Common myeloid progenitor, CD34-positive (primary cell): ENCODE measurements around the gene KCNH2.
A peak's percentile ranks its signal among the peaks of the same experiment; 100 is the strongest.

Source experiments
- CTCF ChIA-PET: fragments of 350-600 bp; sonication (Branson Sonifier 250); formaldehyde crosslinking; loops from one replicate; lab custom pipeline; 2021; ENCODE audit warnings: antibody characterized with exemption; lab: Charles Lee
- POLR2A ChIA-PET: fragments of 350-600 bp; sonication (Branson Sonifier 250); formaldehyde crosslinking; loops from one replicate; lab custom pipeline; 2021; ENCODE audit warnings: antibody characterized with exemption; lab: Charles Lee
- DNase-seq, 3 donors: peaks; one replicate each; pipeline versions ENCODE4 v3.0.0 to v3.0.0-alpha.2; 2013
- H3K27ac ChIP-seq, 2 experiments: 1 replicate in 1 of 2; 2 replicates in 1 of 2; pipeline ENCODE4 v1.7.0; 2013; ENCODE audit warnings: inconsistent platforms in 2 of 2, low read length in 2 of 2, mild to moderate bottlenecking in 2 of 2, low read depth in 1 of 2, moderate library complexity in 1 of 2; ENCODE audit not compliant: severe bottlenecking in 2 of 2, insufficient read depth in 1 of 2, poor library complexity in 1 of 2
- H3K27me3 ChIP-seq, 5 experiments: replicated peaks in 2 of 5; 1 replicate in 3 of 5; 2 replicates in 2 of 5; pipeline versions ENCODE4 v1.6.1 to v1.7.0; 2013; ENCODE audit warnings: low read length in 4 of 5, mild to moderate bottlenecking in 2 of 5, moderate library complexity in 2 of 5, inconsistent platforms in 1 of 5; ENCODE audit not compliant: insufficient read depth in 5 of 5, control insufficient read depth in 4 of 5
- H3K36me3 ChIP-seq, 4 experiments: 1 replicate in 2 of 4; 2 replicates in 2 of 4; pipeline versions ENCODE4 v1.6.1 to v1.7.0; 2013; ENCODE audit warnings: low read length in 3 of 4, control low read depth in 1 of 4, mild to moderate bottlenecking in 1 of 4; ENCODE audit not compliant: control insufficient read depth in 4 of 4, insufficient read depth in 4 of 4
- H3K4me1 ChIP-seq, 4 experiments: 1 replicate in 3 of 4; 2 replicates in 1 of 4; pipeline versions ENCODE4 v1.6.1 to v1.7.1; 2013; ENCODE audit warnings: low read length in 3 of 4, mild to moderate bottlenecking in 3 of 4, control low read depth in 1 of 4, inconsistent platforms in 1 of 4, moderate library complexity in 1 of 4; ENCODE audit not compliant: control insufficient read depth in 4 of 4, insufficient read depth in 4 of 4; ENCODE audit errors: control extremely low read depth in 1 of 4
- H3K4me3 ChIP-seq, 7 experiments: 1 replicate in 4 of 7; 2 replicates in 3 of 7; pipeline versions ENCODE4 v1.5.1 to v1.7.0; 2013; ENCODE audit warnings: mild to moderate bottlenecking in 7 of 7, low read length in 6 of 7, moderate library complexity in 6 of 7, inconsistent platforms in 2 of 7, low read depth in 2 of 7, control low read depth in 1 of 7; ENCODE audit not compliant: insufficient read depth in 4 of 7, control insufficient read depth in 1 of 7; ENCODE audit errors: extremely low read depth in 1 of 7
- H3K9me3 ChIP-seq, 5 experiments: 1 replicate in 4 of 5; 2 replicates in 1 of 5; pipeline versions ENCODE4 v1.6.1 to v1.7.1; 2013; ENCODE audit warnings: low read length in 4 of 5, mild to moderate bottlenecking in 2 of 5, inconsistent platforms in 1 of 5, low read depth in 1 of 5, moderate library complexity in 1 of 5; ENCODE audit not compliant: control insufficient read depth in 4 of 5, insufficient read depth in 2 of 5; ENCODE audit errors: control extremely low read depth in 1 of 5
- WGBS: methylation state at CpG from one replicate; pipeline ENCODE4 v1.1.5; 2013; ENCODE audit not compliant: insufficient coverage; 5-methylcytosine and 5-hydroxymethylcytosine counted together

The KCNH2 gene

GRCh38 chr7:150927157-150927955 lies 50.8 kb downstream of the KCNH2 start:
- peaks cover 0 to 31% (median 21%) of the 10 kb centered on the region in 4 experiments for H3K4me1 ChIP-seq
- H3K9me3 ChIP-seq: no peaks in the 10 kb centered on the region
- CTCF ChIA-PET: interaction anchor here (0.5 to 4.9 kb wide), 3 partner anchors 8 to 163 kb away, joined by 3 to 20 read pairs (median 9); no protein-coding TSS in a partner anchor
- H3K27ac ChIP-seq: no peak overlapping the region
- whole genome bisulfite sequencing: 93% methylated on average over 4 of the region's 6 CpGs
- no peak overlapping the region for H3K4me3 ChIP-seq
- H3K27me3 ChIP-seq: no peaks in the 10 kb centered on the region
- DNase-seq: no peak
- H3K36me3 ChIP-seq: no peaks in the 10 kb centered on the region
- POLR2A ChIA-PET: no interaction called here

GRCh38 chr7:150926066-150926465 lies 52.1 kb downstream of the KCNH2 start:
- Histone ChIP-seq H3K4me1 (peaks cover 0 to 25% (median 16%) of the 10 kb centered on the region in 4 experiments), H3K27ac (no peak overlapping the region), H3K27me3 (peaks cover 0 to 2% (median 0%) of the 10 kb centered on the region in 5 experiments), H3K9me3 (no peaks in the 10 kb centered on the region), H3K4me3 (no peak overlapping the region), H3K36me3 (no peaks in the 10 kb centered on the region)
- POLR2A ChIA-PET: no interaction called here
- DNase-seq: no peak
- CTCF ChIA-PET: interaction anchor here (0.7 to 1.8 kb wide), 4 partner anchors 11 to 28 kb away, joined by 3 to 9 read pairs (median 4); no protein-coding TSS in a partner anchor
- WGBS: 97% methylated on average over 6 of the region's 7 CpGs

GRCh38 chr7:150924369-150924781 lies 53.7 kb downstream of the KCNH2 start:
- 17% methylated on average over 7 of the region's 10 CpGs for WGBS
- peak in 2 of 3 donors; percentile 37 to 51 for DNase-seq
- peaks cover 0 to 6% (median under 1%) of the 10 kb centered on the region in 5 experiments for H3K27me3 ChIP-seq
- POLR2A ChIA-PET: no interaction called here
- CTCF ChIA-PET: interaction anchor here (0.9 to 1.2 kb wide), 3 partner anchors 13 to 61 kb away, joined by 3 to 4 read pairs (median 3); no protein-coding TSS in a partner anchor
- H3K4me3 ChIP-seq: no peak overlapping the region
- H3K27ac ChIP-seq: no peak overlapping the region
- no peaks in the 10 kb centered on the region for H3K9me3 ChIP-seq
- no peaks in the 10 kb centered on the region for H3K36me3 ChIP-seq
- peaks cover 0 to 21% (median 13%) of the 10 kb centered on the region in 4 experiments for H3K4me1 ChIP-seq

GRCh38 chr7:150923802-150924201 lies 54.3 kb downstream of the KCNH2 start:
- no peaks in the 10 kb centered on the region for H3K36me3 ChIP-seq
- POLR2A ChIA-PET: no interaction called here
- peaks cover 0 to 21% (median 13%) of the 10 kb centered on the region in 4 experiments for H3K4me1 ChIP-seq
- H3K27me3 ChIP-seq: peaks cover 0 to 6% (median 4%) of the 10 kb centered on the region in 5 experiments
- WGBS: no CpG with 5 or more reads among the region's 1 CpG
- H3K4me3 ChIP-seq: no peak overlapping the region
- CTCF ChIA-PET: interaction anchor here (0.9 to 3.9 kb wide), 7 partner anchors 10 to 65 kb away, joined by 3 to 20 read pairs (median 3); no protein-coding TSS in a partner anchor
- H3K9me3 ChIP-seq: no peaks in the 10 kb centered on the region
- no peak for DNase-seq
- no peak overlapping the region for H3K27ac ChIP-seq

GRCh38 chr7:150923196-150923595 lies 54.9 kb downstream of the KCNH2 start:
- Histone ChIP-seq H3K36me3 (no peaks in the 10 kb centered on the region), H3K27ac (no peak overlapping the region), H3K4me1 (peaks cover 0 to 21% (median 13%) of the 10 kb centered on the region in 4 experiments), H3K4me3 (no peak overlapping the region), H3K27me3 (peaks cover 0 to 6% (median 4%) of the 10 kb centered on the region in 5 experiments), H3K9me3 (no peaks in the 10 kb centered on the region)
- DNase-seq: peak in 2 of 3 donors; percentile 48 to 57
- ChIA-PET CTCF (interaction anchor here (0.6 to 3.9 kb wide), 7 partner anchors 9 to 66 kb away, joined by 3 to 20 read pairs (median 4); no protein-coding TSS in a partner anchor), POLR2A (no interaction called here)

GRCh38 chr7:150919160-150919559 lies 59.0 kb downstream of the KCNH2 start:
- Histone ChIP-seq H3K4me1 (peaks cover 0 to 15% (median 7%) of the 10 kb centered on the region in 4 experiments), H3K4me3 (no peak overlapping the region), H3K27me3 (peaks cover 2 to 18% (median 7%) of the 10 kb centered on the region in 5 experiments), H3K9me3 (no peaks in the 10 kb centered on the region), H3K36me3 (no peaks in the 10 kb centered on the region), H3K27ac (no peak overlapping the region)
- ChIA-PET POLR2A (no interaction called here), CTCF (interaction anchor here (1.0 to 3.4 kb wide), 3 partner anchors 8 to 15 kb away, joined by 5 to 20 read pairs (median 5); no protein-coding TSS in a partner anchor)
- 98% methylated on average over 5 of the region's 10 CpGs for WGBS
- DNase-seq: no peak
